ENCODE results near the gene HDDC3. TPM values are rescaled to one million over a fixed set of nuclear protein-coding genes. Genes with fewer than 3 reads are reported as not detected.
"Not testable (repeated sequence)": the region's sequence is repeated elsewhere in the genome, so short reads cannot be mapped to it uniquely, and the experiment has no call there.

HDDC3 gene
- total RNA-seq, 1 donor from 2014 or later = 10.5 TPM

GRCh38 chr15:90911302-90911623, 21.1 kb downstream of the HDDC3 start:
- no peaks in the 10 kb centered on the region for H4K20me1 ChIP-seq (ENCODE audit: insufficient read depth, low read length)
- no peak overlapping the region for H2AFZ ChIP-seq (ENCODE audit: low read depth, low read length)
- Mint-ChIP-seq H3K27ac (ENCODE audit: unreplicated experiment) (no peak overlapping the region), H3K27me3 (ENCODE audit: low read depth, unreplicated experiment) (no peaks in the 10 kb centered on the region), H3K4me1 (ENCODE audit: low read depth, unreplicated experiment) (peaks cover 12% of the 10 kb centered on the region), H3K4me3 (ENCODE audit: unreplicated experiment) (no peak overlapping the region), H3K36me3 (ENCODE audit: low read depth, unreplicated experiment) (peaks cover 12% of the 10 kb centered on the region), H3K9me3 (ENCODE audit: unreplicated experiment) (no peaks in the 10 kb centered on the region)
- no peak overlapping the region for H3K4me3 ChIP-seq (ENCODE audit: insufficient read depth, low read depth, low read length)
- DNase-seq (ENCODE audit: low read depth) = no peak
- FAIRE-seq = no peak
- H3K79me2 ChIP-seq (ENCODE audit: insufficient read depth, low read length) = no peaks in the 10 kb centered on the region
- H3K27ac ChIP-seq (ENCODE audit: low read depth, low read length) = no peak overlapping the region
- peaks cover 7% of the 10 kb centered on the region for H3K4me1 ChIP-seq (ENCODE audit: insufficient read depth, low read length)
- no peaks in the 10 kb centered on the region for H3K27me3 ChIP-seq (ENCODE audit: insufficient read depth, low read length)
- H3K36me3 ChIP-seq (ENCODE audit: insufficient read depth, low read length) = no peaks in the 10 kb centered on the region
- no peak overlapping the region for H3K4me2 ChIP-seq (ENCODE audit: low read length)
- H3K9me3 ChIP-seq (ENCODE audit: insufficient read depth, low read depth, low read length) = no peaks in the 10 kb centered on the region
- H3K9ac ChIP-seq (ENCODE audit: low read length) = no peak overlapping the region
- TF ChIP-seq EZH2 (IDR thresholded peaks at IDR 0.05; ENCODE audit: insufficient read depth, low read length) (no peak), CTCF (IDR thresholded peaks at IDR 0.05; ENCODE audit: insufficient read depth, low read depth, low read length) (no peak)

GRCh38 chr15:90910441-90911301, 21.7 kb downstream of the HDDC3 start:
- Histone ChIP-seq H2AFZ (ENCODE audit: low read depth, low read length) (no peak overlapping the region), H3K4me1 (ENCODE audit: insufficient read depth, low read length) (peaks cover 2% of the 10 kb centered on the region), H3K4me2 (ENCODE audit: low read length) (no peak overlapping the region), H3K79me2 (ENCODE audit: insufficient read depth, low read length) (no peaks in the 10 kb centered on the region), H4K20me1 (ENCODE audit: insufficient read depth, low read length) (no peaks in the 10 kb centered on the region), H3K4me3 (ENCODE audit: insufficient read depth, low read depth, low read length) (no peak overlapping the region), H3K9me3 (ENCODE audit: insufficient read depth, low read depth, low read length) (no peaks in the 10 kb centered on the region), H3K27ac (ENCODE audit: low read depth, low read length) (no peak overlapping the region), H3K9ac (ENCODE audit: low read length) (no peak overlapping the region), H3K36me3 (ENCODE audit: insufficient read depth, low read length) (no peaks in the 10 kb centered on the region), H3K27me3 (ENCODE audit: insufficient read depth, low read length) (no peaks in the 10 kb centered on the region)
- no peak for FAIRE-seq
- DNase-seq (ENCODE audit: low read depth) = no peak
- no peak for TF ChIP-seq CTCF (IDR thresholded peaks at IDR 0.05; ENCODE audit: insufficient read depth, low read depth, low read length)
- TF ChIP-seq EZH2 (IDR thresholded peaks at IDR 0.05; ENCODE audit: insufficient read depth, low read length) = no peak
- H3K4me3 Mint-ChIP-seq (ENCODE audit: unreplicated experiment) = no peak overlapping the region
- no peaks in the 10 kb centered on the region for H3K9me3 Mint-ChIP-seq (ENCODE audit: unreplicated experiment)
- peaks cover 7% of the 10 kb centered on the region for H3K4me1 Mint-ChIP-seq (ENCODE audit: low read depth, unreplicated experiment)
- peaks cover 15% of the 10 kb centered on the region for H3K36me3 Mint-ChIP-seq (ENCODE audit: low read depth, unreplicated experiment)
- H3K27me3 Mint-ChIP-seq (ENCODE audit: low read depth, unreplicated experiment) = peaks cover 3% of the 10 kb centered on the region
- no peak overlapping the region for H3K27ac Mint-ChIP-seq (ENCODE audit: unreplicated experiment)

- H3K27me3 ChIP-seq (ENCODE audit: insufficient read depth, low read length) = no peaks in the 10 kb centered on the region
- no peak for DNase-seq (ENCODE audit: low read depth)
- no peaks in the 10 kb centered on the region for H3K36me3 ChIP-seq (ENCODE audit: insufficient read depth, low read length)
- H3K4me1 ChIP-seq (ENCODE audit: insufficient read depth, low read length) = no peaks in the 10 kb centered on the region
- Mint-ChIP-seq H3K36me3 (ENCODE audit: low read depth, unreplicated experiment) (peaks cover 22% of the 10 kb centered on the region), H3K4me1 (ENCODE audit: low read depth, unreplicated experiment) (peaks cover under 1% of the 10 kb centered on the region), H3K27ac (ENCODE audit: unreplicated experiment) (no peak overlapping the region), H3K9me3 (ENCODE audit: unreplicated experiment) (no peaks in the 10 kb centered on the region), H3K27me3 (ENCODE audit: low read depth, unreplicated experiment) (peaks cover 8% of the 10 kb centered on the region), H3K4me3 (ENCODE audit: unreplicated experiment) (no peak overlapping the region)
- no peaks in the 10 kb centered on the region for H3K9me3 ChIP-seq (ENCODE audit: insufficient read depth, low read depth, low read length)
- no peak overlapping the region for H3K27ac ChIP-seq (ENCODE audit: low read depth, low read length)
- no peak overlapping the region for H2AFZ ChIP-seq (ENCODE audit: low read depth, low read length)
- no peaks in the 10 kb centered on the region for H4K20me1 ChIP-seq (ENCODE audit: insufficient read depth, low read length)
- H3K9ac ChIP-seq (ENCODE audit: low read length) = no peak overlapping the region
- H3K79me2 ChIP-seq (ENCODE audit: insufficient read depth, low read length) = no peaks in the 10 kb centered on the region
- TF ChIP-seq CTCF (IDR thresholded peaks at IDR 0.05; ENCODE audit: insufficient read depth, low read depth, low read length) (no peak), EZH2 (IDR thresholded peaks at IDR 0.05; ENCODE audit: insufficient read depth, low read length) (no peak)
- H3K4me2 ChIP-seq (ENCODE audit: low read length) = no peak overlapping the region
- FAIRE-seq = no peak
- no peak overlapping the region for H3K4me3 ChIP-seq (ENCODE audit: insufficient read depth, low read depth, low read length)
These were observed 22.4 kb downstream of the HDDC3 start for GRCh38 chr15:90909976-90910375.

- not testable (repeated sequence) for H3K9me3 ChIP-seq (ENCODE audit: insufficient read depth, low read depth, low read length); H3K9me3 Mint-ChIP-seq (ENCODE audit: unreplicated experiment); H2AFZ ChIP-seq (ENCODE audit: low read depth, low read length); H3K4me1 Mint-ChIP-seq (ENCODE audit: low read depth, unreplicated experiment); H3K27ac Mint-ChIP-seq (ENCODE audit: unreplicated experiment); H3K27ac ChIP-seq (ENCODE audit: low read depth, low read length); H3K9ac ChIP-seq (ENCODE audit: low read length); H3K27me3 ChIP-seq (ENCODE audit: insufficient read depth, low read length); DNase-seq (ENCODE audit: low read depth); H3K36me3 ChIP-seq (ENCODE audit: insufficient read depth, low read length); H3K4me1 ChIP-seq (ENCODE audit: insufficient read depth, low read length); H3K4me3 Mint-ChIP-seq (ENCODE audit: unreplicated experiment); H3K4me2 ChIP-seq (ENCODE audit: low read length); H3K4me3 ChIP-seq (ENCODE audit: insufficient read depth, low read depth, low read length); FAIRE-seq; H3K79me2 ChIP-seq (ENCODE audit: insufficient read depth, low read length); H4K20me1 ChIP-seq (ENCODE audit: insufficient read depth, low read length)
- Mint-ChIP-seq H3K27me3 (ENCODE audit: low read depth, unreplicated experiment) (peaks cover 13% of the 10 kb centered on the region), H3K36me3 (ENCODE audit: low read depth, unreplicated experiment) (peaks cover 23% of the 10 kb centered on the region)
These were observed 22.9 kb downstream of the HDDC3 start for GRCh38 chr15:90909449-90909848.
